ENCODE data around the gene BCL2L15. TPM values are rescaled to one million over a fixed set of nuclear protein-coding genes. Genes with fewer than 3 reads are reported as not detected.
A peak's percentile ranks its signal among the peaks of the same experiment; 100 is the strongest.
"Not testable (repeated sequence)": the region's sequence is repeated elsewhere in the genome, so short reads cannot be mapped to it uniquely, and the experiment has no call there.

BCL2L15 gene
- polyA plus RNA-seq, 1 donor: 0.66 TPM

GRCh38 chr1:113870778-113871177, 16.6 kb downstream of the BCL2L15 start:
- no peak for DNase-seq

GRCh38 chr1:113868387-113869083, 18.8 kb downstream of the BCL2L15 start:
- no peak for DNase-seq

DNA sequence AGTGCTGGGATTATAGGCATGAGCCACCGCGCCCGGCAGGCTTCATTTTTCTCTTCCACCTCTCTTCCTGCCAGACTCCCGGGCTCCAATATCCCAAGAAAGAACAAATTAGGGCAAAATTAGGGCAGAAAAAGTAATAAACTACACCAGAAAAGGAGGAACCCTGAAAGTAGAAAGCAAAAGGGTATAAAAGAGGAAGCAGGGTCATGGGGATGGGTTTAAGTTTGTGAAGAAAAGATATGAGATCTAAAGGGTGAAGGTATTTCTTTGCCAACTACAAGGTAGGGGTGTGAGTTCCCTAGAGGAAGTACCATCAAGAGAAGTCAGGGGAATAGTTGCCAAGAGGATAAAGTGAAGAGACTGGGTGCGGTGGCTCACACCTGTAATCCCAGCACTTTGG, 25.7 kb downstream of the BCL2L15 start:
- no peak for DNase-seq

- no peak for DNase-seq
Measured at GRCh38 chr1:113860891-113861290, 26.5 kb downstream of the BCL2L15 start.

- no peak for DNase-seq
Measured at GRCh38 chr1:113859478-113860175, 27.8 kb downstream of the BCL2L15 start.

DNA sequence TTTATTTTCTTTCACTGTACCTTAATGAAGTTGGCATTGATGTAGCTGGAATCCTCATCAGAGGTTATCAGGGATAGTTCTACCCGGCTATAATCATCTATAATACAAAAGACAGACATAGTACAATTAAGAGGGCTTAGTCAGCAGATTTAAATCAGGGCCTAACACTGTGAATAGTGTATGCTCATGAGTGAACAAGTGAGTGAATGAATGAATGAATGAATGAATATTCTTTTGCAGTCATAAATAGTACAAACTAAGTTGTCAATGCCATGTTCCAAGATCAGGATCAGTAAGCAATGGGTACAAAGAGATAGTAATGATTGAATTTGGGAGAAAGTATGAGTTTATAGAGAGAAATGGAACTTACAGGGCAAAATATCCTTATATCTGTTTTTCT, 28.4 kb downstream of the BCL2L15 start:
- no peak for DNase-seq

GRCh38 chr1:113858418-113858817, 29.0 kb downstream of the BCL2L15 start:
- DNase-seq: no peak

DNA sequence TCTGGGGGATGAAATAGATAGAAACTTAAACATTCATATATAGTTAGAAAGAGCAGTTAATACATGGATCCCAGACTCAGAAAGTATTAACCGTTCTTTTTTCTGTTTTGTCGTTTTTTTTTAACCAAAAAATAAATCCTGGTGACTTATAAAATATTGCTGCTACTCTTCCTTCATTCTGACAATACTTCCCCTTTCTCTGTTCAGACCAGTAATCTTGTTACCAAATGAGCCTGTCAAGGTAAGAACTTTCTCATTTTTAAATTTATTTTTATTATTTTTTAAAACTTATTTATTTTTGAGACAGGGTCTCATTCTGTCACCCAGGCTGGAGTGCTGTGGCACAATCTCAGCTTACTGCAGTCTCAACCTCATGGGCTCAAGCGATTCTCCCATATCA, 29.6 kb downstream of the BCL2L15 start:
- DNase-seq: no peak

DNA sequence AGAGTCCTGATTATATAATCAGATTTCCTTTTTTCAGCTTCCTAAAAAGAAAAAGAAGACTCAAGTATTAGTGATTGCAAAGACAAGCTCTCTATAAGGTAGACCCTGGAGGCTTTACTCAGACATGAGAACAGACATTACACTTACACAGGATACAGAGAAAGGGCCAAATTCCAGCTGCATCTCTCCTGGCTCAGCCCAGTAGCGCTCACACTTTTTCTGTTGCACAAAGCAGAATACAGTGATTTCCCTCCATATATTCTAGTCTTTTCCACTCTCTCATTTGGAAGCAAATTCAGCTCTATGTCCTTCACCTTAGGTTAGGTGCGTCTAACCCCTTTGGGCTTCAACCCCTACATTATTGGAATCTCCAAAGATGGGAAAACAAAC, 31.0 kb downstream of the BCL2L15 start:
- peak; percentile 11 for DNase-seq

- no peak for DNase-seq
Measured at GRCh38 chr1:113855630-113856400, 31.6 kb downstream of the BCL2L15 start.

DNA sequence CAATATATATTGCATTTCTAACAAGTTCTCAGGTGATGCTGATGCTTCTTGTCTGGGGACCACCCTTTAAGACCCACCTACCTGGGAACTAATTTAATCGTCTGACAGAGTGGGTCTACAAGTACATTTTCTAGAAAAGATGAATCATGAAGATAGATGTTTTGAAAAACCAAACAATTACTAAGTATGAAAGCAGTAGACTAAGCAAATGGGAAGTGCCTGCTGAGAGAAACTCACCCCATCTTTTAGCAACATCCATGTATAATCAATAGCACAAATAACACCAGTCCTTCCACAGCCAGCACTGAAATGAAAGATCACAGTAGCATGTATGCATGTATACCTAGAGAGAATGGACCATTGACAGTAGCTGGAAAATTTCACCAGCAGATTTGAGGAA, 33.1 kb downstream of the BCL2L15 start:
- DNase-seq: no peak

DNA sequence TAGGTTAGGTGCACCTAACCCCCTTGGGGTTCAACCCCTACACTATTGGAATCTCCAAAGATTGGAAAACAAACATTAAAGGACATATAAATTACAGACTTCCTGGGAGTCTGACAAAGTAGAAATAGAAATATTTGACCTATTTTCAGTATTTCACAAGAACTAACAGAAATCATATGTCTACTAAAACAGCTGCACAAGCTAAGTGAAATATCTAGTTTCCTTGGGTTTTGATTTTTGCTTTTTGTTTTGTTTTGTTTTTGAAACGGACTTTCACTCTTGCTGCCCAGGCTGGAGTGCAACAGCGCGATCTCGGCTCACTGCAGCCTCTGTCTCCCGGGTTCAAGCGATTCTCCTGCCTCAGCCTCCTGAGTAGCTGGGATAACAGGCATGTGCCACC, 34.7 kb downstream of the BCL2L15 start:
- DNase-seq: not testable (repeated sequence)

GRCh38 chr1:113850127-113850796, 37.1 kb downstream of the BCL2L15 start:
- DNase-seq: no peak

DNA sequence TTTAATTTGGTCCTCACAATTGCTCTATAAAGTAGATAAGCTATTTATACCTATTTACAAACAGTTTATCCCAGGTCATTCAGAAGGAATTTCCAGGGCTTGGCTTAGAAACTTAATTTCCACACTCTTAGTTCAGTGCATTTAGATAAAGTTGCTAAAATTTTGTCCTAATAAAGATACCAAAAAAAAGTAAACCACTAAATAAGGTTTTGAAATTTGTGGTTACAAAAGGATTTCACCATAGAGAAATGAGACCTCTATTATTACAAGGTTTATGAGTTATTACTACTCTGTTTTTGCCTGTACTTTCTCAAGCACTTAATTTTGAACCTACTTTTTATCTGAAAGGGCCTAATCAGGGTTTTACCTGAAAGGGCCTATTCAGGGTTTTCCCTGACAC, 38.3 kb downstream of the BCL2L15 start:
- DNase-seq: no peak

- no peak for DNase-seq
Measured at GRCh38 chr1:113846391-113847035, 40.9 kb downstream of the BCL2L15 start.

DNA sequence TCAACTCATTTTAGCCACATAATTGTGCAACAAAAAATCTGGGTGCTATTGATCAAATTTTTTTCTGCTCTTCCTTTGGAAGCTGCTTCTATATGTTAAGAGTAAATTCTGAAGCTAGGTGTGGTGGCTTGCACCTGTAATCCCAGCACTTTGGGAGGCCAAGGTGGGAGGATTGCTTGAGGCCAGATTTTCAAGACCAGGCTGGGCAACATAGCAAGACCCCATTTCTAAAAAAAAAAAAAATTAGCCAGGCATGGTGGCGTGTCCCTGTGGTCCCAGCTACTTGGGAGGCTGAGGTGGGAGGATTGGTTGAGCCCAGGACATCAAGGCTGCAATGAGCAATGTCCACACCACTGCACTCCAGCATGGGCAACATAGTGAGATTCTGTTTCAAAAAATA, 50.8 kb downstream of the BCL2L15 start:
- DNase-seq: no peak

- DNase-seq: peak; percentile 35
Measured at GRCh38 chr1:113835686-113836290, 51.6 kb downstream of the BCL2L15 start.

DNA sequence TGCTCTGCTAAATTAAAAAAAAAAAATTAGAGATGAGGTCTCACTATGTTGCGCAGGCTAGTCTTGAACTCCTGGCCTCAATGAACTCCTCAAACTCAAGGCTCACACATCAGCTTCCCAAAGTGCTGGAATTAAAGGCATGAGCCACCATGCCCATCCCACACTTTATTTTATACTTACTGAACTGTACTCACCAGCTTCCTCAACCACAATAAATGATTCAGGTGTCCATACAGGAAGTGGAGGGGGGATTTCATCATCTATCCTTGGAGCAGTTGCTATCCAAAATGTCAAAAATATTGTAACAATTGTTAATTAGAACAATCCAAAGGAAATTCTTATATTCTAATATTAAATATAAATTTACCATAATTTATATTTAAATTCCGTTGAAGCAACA, 52.7 kb downstream of the BCL2L15 start:
- no peak for DNase-seq

All from hindlimb muscle (tissue), 1 donor.